ENCODE data around the gene TEX44. TPM values are rescaled to one million over a fixed set of nuclear protein-coding genes. Genes with fewer than 3 reads are reported as not detected.

TEX44 gene
- total and polyA plus RNA-seq, 2 experiments from 2014 or later: not detected

GRCh38 chr2:231612456-231613330 is 20.0 kb downstream of the TEX44 start:
- Histone ChIP-seq H3K4me1 (ENCODE audit: low read depth) (peaks cover 20% of the 10 kb centered on the region), H3K9me3 (ENCODE audit: low read depth) (no peaks in the 10 kb centered on the region), H3K36me3 (no peaks in the 10 kb centered on the region), H3K27ac (peak overlapping the region; percentile 93), H3K4me3 (no peak overlapping the region), H3K27me3 (no peaks in the 10 kb centered on the region)
- peak; percentile 84 to 95 for DNase-seq (ENCODE audit: low read depth in 1 of 2, low spot score in 1 of 2)
- peak; percentile 90 for TF ChIP-seq CTCF (IDR thresholded peaks at IDR 0.05; ENCODE audit: low read depth, low read length)

DNA sequence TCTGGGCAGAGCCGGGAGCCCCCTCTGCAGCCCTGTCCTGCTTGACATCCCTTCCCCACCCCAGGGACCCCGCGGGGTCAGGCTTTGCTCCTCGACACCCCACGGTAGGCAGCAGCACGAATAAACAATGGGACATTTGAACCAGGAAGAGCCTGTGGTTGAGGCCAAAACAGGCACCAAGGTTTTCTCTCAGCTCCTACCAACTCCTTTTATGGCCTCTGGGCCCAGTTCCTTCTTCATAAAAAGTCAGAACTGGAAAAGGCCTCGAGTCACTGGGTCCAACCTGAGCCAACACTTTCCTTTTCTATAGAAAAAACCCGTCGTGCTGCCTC is 20.6 kb downstream of the TEX44 start:
- H3K36me3 ChIP-seq: no peaks in the 10 kb centered on the region
- H3K27ac ChIP-seq: peak overlapping the region; percentile 93
- H3K4me1 ChIP-seq (ENCODE audit: low read depth): peaks cover 20% of the 10 kb centered on the region
- no peaks in the 10 kb centered on the region for H3K9me3 ChIP-seq (ENCODE audit: low read depth)
- TF ChIP-seq CTCF (IDR thresholded peaks at IDR 0.05; ENCODE audit: low read depth, low read length): no peak
- peak in 1 of 2 donors; percentile 26 for DNase-seq (ENCODE audit: low read depth in 1 of 2, low spot score in 1 of 2)
- H3K4me3 ChIP-seq: no peak overlapping the region
- H3K27me3 ChIP-seq: no peaks in the 10 kb centered on the region

GRCh38 chr2:231613663-231614558 is 21.2 kb downstream of the TEX44 start:
- peak; percentile 84 to 86 for DNase-seq (ENCODE audit: low read depth in 1 of 2, low spot score in 1 of 2)
- peaks cover 20% of the 10 kb centered on the region for H3K4me1 ChIP-seq (ENCODE audit: low read depth)
- H3K4me3 ChIP-seq: peak overlapping the region; percentile 9
- no peaks in the 10 kb centered on the region for H3K36me3 ChIP-seq
- H3K9me3 ChIP-seq (ENCODE audit: low read depth): no peaks in the 10 kb centered on the region
- H3K27me3 ChIP-seq: no peaks in the 10 kb centered on the region
- H3K27ac ChIP-seq: peak overlapping the region; percentile 93
- peak; percentile 18 for TF ChIP-seq CTCF (IDR thresholded peaks at IDR 0.05; ENCODE audit: low read depth, low read length)

DNA sequence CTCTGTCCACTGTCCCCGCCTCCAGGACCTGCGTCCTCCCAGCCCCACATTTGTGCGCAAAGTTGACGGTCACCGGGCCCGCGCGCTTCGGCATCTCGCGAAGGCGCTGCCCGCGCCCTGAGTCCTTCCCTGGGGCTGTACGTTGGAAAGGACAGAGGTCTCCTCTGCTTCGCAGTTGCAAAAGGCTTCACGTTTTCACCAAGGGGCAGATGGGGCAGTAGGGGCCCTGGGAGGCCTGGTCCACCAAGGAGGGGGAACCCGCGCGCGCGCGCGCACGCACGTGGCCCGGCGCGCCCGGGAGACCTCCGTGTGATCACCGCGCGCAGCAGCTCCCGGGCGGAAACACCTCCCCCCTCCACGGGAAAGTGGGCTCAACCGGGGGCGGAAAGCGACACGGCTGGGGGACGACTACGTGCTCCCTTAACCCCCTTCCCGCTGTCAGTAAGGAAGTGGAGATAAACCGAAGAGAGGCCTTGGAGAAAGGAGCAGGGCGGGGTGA is 21.9 kb downstream of the TEX44 start:
- Histone ChIP-seq H3K4me3 (peak overlapping the region; percentile 9), H3K27ac (peak overlapping the region; percentile 93), H3K27me3 (no peaks in the 10 kb centered on the region), H3K4me1 (ENCODE audit: low read depth) (peaks cover 20% of the 10 kb centered on the region), H3K9me3 (ENCODE audit: low read depth) (no peaks in the 10 kb centered on the region), H3K36me3 (no peaks in the 10 kb centered on the region)
- no peak for TF ChIP-seq CTCF (IDR thresholded peaks at IDR 0.05; ENCODE audit: low read depth, low read length)
- no peak for DNase-seq (ENCODE audit: low read depth in 1 of 2, low spot score in 1 of 2)

- Histone ChIP-seq H3K4me1 (ENCODE audit: low read depth) (peaks cover 20% of the 10 kb centered on the region), H3K27me3 (no peaks in the 10 kb centered on the region), H3K4me3 (no peak overlapping the region), H3K36me3 (no peaks in the 10 kb centered on the region), H3K9me3 (ENCODE audit: low read depth) (no peaks in the 10 kb centered on the region), H3K27ac (peak overlapping the region; percentile 93)
- no peak for TF ChIP-seq CTCF (IDR thresholded peaks at IDR 0.05; ENCODE audit: low read depth, low read length)
- DNase-seq (ENCODE audit: low read depth in 1 of 2, low spot score in 1 of 2): no peak
Observed at GRCh38 chr2:231615058-231615671, 22.5 kb downstream of the TEX44 start.

Data from cardiac muscle cell (in vitro differentiated cells and primary cell).